Measurements from ENCODE around the gene SPATA46.
"Not testable (repeated sequence)": the region's sequence is repeated elsewhere in the genome, so short reads cannot be mapped to it uniquely, and the experiment has no call there.

SPATA46 gene, protein sequence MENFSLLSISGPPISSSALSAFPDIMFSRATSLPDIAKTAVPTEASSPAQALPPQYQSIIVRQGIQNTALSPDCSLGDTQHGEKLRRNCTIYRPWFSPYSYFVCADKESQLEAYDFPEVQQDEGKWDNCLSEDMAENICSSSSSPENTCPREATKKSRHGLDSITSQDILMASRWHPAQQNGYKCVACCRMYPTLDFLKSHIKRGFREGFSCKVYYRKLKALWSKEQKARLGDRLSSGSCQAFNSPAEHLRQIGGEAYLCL

DNA sequence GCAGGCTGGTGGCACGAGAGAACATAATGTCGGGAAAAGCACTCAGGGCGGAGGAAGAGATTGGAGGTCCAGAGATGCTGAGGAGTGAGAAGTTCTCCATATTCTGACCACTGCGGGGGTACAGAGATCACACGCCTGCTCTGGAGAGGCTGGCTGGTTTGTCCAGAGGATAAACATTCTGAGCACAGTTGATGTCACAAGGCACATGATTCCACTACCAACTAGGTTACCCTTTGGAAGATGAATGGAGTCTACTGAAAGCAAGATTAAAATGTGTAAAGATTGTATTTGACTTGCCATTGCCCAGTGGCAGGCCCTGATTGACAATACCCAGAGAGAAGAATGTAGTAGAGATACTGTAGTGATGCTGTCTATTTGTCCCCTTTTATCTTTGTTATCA lies at the start of gene SPATA46:
TSS of gene SPATA46 (minus strand) at position 164 of the 400 bp plus-strand sequence. CDS start at position 100, 64 bp downstream.
- Histone ChIP-seq H3K4me3 (no peak within 1 kb of the TSS), H3K27ac (no peak within 1 kb of the TSS)
- DNase-seq (ENCODE audit: low spot score) = no peak

DNA sequence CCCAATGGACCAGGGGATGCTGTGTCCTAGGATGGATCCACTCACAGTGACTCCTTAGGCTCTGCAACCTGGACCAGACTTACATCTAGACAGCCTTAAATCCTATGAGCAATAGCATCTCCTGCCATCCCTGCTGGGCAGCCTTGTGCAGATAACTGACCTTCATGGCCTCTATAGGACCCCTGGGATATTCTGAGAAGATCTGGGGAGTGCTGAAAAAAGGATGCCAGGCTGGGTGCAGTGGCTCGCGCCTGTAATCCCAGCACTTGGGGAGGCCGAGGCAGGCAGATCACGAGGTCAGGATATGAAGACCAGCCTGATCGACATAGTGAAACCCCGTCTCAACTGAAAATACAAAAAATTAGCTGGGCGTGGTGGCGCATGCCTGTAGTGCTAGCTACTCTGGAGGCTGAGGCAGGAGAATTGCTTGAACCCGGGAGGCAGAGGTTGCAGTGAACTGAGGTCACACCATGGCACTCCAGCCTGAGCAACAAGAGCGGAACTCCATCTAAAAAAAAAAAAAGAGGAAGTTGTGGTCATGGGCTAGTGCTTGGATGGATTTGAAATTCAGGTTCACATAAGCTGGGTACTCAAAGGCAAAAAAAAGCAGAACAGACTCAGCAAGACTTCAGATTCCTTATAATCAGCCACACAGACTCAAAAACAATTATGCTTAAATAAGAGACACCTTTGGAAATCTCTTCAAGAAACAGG lies 46.2 kb upstream of the SPATA46 start:
- no peak overlapping the region for H3K4me3 ChIP-seq
- no peak for DNase-seq (ENCODE audit: low spot score)
- H3K27ac ChIP-seq = no peak overlapping the region
- TF ChIP-seq, protein P1, sequence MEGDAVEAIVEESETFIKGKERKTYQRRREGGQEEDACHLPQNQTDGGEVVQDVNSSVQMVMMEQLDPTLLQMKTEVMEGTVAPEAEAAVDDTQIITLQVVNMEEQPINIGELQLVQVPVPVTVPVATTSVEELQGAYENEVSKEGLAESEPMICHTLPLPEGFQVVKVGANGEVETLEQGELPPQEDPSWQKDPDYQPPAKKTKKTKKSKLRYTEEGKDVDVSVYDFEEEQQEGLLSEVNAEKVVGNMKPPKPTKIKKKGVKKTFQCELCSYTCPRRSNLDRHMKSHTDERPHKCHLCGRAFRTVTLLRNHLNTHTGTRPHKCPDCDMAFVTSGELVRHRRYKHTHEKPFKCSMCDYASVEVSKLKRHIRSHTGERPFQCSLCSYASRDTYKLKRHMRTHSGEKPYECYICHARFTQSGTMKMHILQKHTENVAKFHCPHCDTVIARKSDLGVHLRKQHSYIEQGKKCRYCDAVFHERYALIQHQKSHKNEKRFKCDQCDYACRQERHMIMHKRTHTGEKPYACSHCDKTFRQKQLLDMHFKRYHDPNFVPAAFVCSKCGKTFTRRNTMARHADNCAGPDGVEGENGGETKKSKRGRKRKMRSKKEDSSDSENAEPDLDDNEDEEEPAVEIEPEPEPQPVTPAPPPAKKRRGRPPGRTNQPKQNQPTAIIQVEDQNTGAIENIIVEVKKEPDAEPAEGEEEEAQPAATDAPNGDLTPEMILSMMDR (IDR thresholded peaks at IDR 0.05) = no peak

More for the DNA sequence above, at the start of gene SPATA46:
- TF ChIP-seq, protein P1 (IDR thresholded peaks at IDR 0.05) = no peak

DNA sequence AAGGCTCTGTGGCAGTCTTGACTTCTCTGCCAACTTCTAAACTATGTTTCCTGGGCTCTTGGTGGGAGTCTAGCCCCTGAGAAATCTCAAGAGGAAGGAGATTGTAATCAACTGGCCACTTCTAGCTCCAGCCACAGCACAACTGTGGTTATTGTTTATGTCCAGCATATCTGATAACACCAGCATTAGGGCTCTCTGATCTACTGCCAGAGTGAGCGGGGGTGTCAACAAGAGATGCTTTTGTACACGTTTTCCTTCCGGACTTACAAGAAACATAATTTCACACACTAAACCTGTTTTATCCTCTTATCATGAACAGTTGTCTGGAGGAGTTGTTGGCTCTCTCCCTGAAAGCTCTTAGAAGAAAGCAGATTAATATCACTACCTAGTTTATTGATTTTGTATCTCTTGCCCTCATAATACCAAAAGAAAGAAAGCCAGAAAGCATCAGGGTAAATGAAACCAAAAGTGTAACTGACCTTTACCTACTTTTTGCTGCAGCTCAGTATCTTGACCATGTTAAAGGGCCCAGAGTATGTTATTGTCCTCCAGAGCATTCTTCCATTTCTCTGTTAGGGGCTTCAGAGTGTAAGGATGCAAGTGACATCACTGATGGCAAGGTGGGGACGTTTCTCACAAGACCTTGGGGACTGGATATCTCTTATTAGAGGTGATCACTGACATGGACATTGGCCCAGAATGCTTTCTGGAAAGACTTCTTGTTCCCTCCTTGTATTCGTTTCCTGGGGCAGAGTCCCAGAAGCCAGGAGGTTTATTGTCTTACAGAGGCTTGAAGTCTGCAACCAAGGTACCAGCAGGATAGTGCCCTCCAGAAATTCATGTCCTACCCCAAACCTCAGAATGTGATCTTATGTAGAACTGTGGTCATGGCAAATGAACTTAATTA lies 44.9 kb upstream of the SPATA46 start:
- Histone ChIP-seq H3K4me3 (no peak overlapping the region), H3K27ac (no peak overlapping the region)
- no peak for DNase-seq (ENCODE audit: low spot score)
- TF ChIP-seq, protein P1 (IDR thresholded peaks at IDR 0.05) = no peak

DNA sequence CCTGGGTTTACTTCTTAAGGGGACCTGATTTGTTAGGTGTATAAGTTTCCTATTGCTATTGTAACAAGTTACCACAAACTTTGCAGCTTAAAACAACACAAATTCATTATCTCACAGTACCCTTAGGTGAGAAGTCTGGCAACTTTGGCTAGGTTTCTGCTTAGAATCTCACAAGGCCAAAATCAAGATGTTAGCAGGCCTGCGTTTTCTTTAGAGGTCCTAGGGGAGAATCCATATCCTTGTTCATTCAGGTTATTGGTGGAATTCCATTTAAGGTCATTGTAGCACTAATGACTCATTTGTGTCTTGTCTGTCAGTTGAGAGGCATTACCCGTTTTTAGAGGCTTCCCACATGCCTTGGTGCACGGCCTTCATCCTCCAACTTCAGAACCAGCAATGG lies 43.5 kb upstream of the SPATA46 start:
- TF ChIP-seq, protein P1 (IDR thresholded peaks at IDR 0.05) = no peak
- Histone ChIP-seq H3K27ac (no peak overlapping the region), H3K4me3 (no peak overlapping the region)

DNA sequence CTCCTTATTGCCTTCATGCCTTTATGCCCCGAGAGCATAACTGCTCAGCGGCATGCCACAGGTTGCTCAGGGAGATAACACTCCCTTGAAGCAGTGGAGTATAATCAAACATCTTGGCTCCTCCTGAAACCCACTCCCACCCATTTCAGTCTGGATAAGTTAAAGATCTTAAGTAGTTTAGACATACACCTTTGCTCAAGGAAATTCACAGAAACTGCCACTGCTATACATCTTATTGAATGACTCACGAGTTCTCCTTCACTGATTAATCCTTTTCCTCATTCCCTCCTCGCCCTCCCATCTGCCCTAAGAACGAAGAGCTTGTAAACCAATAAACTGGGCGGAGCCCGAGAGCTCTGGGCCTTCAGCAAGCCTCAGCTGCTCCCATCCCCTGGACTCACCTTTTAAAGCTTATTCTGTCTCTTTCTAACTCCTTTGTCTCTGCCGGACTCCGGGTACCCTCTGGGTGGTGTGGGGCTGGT lies 42.8 kb upstream of the SPATA46 start:
- not testable (repeated sequence) for DNase-seq (ENCODE audit: low spot score); H3K4me3 ChIP-seq

More for the DNA sequence above, 43.5 kb upstream of the SPATA46 start:
- DNase-seq (ENCODE audit: low spot score) = no peak

DNA sequence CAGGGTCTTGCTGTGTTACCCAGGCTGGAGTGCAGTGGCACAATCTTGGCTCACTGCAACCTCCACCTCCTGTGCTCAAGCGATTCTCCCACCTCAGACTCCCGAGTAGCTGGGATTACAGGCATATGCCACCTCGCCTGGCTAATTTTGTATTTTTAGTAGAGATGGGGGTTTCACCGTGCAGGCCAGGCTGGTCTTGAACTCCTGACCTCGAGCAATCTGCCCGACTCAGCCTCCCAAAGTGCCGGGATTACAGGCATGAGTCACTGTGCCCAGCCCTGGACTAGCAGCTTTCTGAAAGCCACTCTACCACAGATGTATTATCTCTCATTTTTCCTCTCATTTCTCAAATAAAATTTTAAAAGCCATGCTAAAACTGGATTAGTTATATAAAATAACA lies 41.9 kb upstream of the SPATA46 start:
- not testable (repeated sequence) for DNase-seq (ENCODE audit: low spot score); H3K27ac ChIP-seq

More for the DNA sequence above, 42.8 kb upstream of the SPATA46 start:
- H3K27ac ChIP-seq = not testable (repeated sequence)

DNA sequence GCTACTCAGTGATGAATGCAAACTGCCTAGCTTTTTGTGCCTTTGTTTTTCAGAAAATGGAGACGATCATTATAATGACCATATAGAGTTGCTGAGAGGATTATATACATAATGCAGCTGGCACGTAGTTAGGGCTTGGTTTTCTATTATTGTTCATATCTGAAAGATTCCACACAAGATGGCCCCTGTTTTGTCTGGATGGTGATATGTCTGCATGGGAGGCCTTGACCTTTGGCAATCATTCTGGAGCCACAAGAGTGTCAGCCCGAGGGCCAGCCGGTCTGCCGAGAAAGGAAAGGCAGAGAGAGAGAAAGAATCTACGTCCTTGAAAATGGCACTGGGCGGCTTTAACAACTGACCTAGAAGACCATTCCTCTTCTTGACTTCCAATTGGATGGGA lies 41.0 kb upstream of the SPATA46 start:
- no peak overlapping the region for H3K27ac ChIP-seq
- DNase-seq (ENCODE audit: low spot score) = no peak
- no peak overlapping the region for H3K4me3 ChIP-seq
- TF ChIP-seq, protein P1 (IDR thresholded peaks at IDR 0.05) = no peak

More for the DNA sequence above, 41.9 kb upstream of the SPATA46 start:
- H3K4me3 ChIP-seq = not testable (repeated sequence)

Measured in coronary artery (tissue), 2 donors.